GM18498 (cell line): ENCODE measurements around the gene NDUFB3.
"Not testable (repeated sequence)": the region's sequence is repeated elsewhere in the genome, so short reads cannot be mapped to it uniquely, and the experiment has no call there.

Source experiments
- ATAC-seq: cut with Tn5 transposase; IDR thresholded peaks from one replicate; pipeline ENCODE4 v1.9.1; 2021; ENCODE audit warnings: mild to moderate bottlenecking, moderate library complexity; ENCODE audit not compliant: unreplicated experiment

The NDUFB3 gene

DNA sequence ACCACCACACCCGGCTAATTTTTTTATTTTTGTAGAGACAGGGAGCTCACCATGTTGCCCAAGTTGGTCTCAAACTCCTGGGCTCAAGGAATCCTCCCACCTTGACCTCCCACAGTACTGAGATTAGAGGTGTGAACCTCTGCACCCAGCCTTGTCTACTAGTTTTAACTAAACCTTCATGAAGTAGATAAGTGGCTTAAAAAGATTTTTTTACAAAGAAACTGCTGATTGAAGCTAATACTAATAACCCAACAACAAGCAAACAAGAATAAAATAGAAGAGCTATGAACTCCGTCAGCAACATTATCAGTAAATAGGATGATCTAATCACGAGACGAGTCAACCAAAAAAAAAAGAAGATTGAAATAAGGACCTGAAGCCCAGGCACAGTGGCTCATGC is 18.8 kb downstream of the NDUFB3 start:
- no peak for ATAC-seq

DNA sequence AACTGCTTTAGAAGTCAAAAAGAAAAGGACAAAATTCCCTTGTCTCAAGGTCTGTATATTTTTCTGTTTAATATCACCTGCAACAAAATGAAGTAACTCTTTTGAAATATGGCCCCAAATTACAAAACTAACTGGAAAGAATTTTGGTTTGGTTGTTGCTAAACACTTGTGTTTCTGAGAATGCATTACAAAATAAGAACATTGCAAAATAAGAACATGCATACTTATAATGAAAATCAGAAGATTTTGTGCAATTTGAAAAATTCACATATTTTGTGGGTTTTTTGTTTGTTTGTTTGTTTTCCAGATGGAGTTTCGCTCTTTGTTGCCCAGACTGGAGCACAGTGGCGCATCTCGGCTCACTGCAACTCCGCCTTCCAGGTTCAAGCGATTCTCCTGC is 21.8 kb downstream of the NDUFB3 start:
- ATAC-seq = no peak

DNA sequence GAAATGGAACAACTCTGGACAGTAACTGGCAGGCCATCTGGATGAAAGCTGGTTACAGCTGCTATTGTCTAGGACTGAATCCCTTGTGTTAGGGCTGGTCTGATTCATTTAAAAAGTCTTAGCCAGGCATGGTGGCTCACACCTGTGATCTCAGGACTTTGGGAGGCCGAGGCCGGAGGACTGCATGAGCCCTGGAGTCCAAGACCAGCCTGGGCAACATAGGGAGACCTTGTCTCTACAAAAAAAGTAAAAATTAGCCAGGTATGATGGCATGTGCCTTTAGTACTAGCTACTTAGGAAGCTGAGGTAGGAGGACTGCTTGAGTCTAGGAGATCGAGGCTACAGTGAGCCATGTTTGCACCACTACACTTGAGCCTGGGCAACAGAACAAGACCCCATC is 28.7 kb downstream of the NDUFB3 start:
- no peak for ATAC-seq

DNA sequence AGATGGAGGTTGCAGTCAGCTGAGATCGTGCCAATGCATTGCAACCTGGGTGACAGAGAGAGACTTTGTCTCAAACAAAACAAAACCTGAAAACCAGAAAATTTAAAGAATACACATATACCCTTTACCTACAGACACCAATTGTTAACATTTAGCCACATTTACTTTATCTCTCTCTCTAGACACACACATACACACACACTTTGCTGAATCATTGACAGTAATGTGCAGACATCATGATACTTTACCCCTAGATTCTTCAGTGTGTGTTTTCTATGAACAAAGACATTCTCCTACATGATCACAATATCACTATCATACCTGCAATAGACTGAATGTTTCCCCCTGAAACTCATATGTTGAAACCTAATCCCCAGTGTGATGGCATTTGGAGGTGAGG is 34.0 kb downstream of the NDUFB3 start:
- no peak for ATAC-seq

DNA sequence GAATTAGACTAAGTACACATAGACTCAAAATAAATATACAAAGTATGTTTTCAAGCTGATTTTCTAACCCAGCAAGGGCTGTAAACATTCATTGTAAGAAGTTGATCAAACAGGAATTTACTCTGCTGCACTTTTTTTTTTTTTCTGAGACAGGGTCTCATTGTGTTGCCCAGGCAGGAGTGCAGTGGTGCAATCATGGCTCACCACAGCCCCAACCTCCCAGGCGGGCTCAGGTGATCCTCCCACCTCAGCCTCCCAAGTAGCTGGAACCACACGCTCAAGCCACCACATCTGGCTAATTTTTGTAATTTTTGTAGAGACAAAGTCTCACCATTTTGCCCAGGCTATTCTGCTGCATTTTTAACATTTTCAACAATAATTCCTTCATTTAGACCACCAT is 35.8 kb downstream of the NDUFB3 start:
- ATAC-seq = no peak

DNA sequence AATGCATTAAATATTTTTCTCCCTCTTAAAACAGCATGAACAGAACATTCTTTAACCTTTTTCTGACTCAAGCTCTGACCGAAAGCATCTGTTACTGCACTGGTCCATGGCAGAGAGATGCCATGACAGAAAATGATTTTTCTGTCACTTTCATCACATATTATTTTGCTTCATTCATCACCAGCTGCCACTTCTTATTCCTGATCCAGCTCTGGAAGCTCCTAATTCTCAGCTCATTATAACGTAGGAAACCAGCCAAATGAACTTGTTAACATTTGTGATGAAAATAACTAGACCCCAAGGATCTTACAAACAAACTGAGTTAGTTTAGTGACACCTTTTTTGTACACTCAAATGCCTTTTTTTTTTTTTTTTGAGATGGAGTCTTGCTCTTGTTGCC is 36.5 kb downstream of the NDUFB3 start:
- ATAC-seq = no peak

DNA sequence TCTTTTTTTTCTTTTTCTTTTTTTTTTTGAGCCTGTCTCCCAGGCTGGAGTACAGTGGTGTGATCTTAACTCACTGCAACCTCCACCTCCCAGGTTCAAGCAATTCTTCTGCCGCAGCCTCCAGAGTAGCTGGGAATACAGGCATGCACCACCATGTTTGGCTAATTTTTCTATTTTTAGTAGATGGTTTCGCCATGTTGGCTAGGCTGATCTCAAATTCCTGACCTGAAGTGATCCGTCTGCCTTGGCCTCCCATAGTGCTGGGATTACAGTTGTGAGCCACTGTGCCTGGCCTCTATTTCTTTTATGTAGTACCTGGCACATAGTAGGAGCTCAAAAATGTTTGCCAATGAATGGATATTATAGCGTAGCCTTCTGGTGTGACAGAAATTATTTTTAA is 37.4 kb downstream of the NDUFB3 start:
- ATAC-seq = no peak

DNA sequence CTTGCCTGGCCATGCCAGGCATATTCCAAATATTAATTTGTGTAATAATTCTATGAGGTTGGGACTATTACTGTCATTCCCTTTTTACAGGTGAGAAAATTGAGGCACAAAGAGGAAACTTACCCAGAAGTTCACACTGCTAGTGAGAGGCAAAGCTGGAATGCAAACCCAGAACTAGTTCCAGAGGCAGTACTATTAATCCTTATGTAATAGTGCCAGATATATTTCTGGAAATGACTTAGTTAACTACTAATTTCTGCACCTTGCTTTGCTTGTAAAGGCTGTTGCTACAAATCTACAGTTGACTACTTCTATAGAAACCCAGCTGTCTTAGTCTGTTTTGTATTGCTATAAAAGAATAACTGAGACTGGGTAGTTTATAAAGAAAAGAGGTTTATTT is 38.8 kb downstream of the NDUFB3 start:
- ATAC-seq = no peak

DNA sequence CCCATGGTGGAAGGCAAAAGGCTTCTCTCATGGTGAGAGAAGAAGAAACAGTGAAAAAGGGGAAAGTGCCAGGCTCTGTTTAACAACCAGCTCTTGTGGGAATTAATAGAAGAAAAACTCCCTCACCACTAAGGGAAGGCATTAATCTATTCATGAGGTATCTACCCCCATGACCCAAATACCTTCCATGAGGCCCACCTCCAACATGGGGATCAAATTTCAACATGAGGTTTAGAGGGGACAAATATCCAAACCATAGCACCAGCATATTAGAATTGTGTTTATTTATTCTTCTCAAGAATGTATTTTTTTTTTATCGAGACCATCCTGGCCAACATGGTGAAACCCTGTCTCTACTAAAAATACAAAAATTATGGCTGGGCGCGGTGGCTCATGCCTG is 39.3 kb downstream of the NDUFB3 start:
- ATAC-seq = no peak

DNA sequence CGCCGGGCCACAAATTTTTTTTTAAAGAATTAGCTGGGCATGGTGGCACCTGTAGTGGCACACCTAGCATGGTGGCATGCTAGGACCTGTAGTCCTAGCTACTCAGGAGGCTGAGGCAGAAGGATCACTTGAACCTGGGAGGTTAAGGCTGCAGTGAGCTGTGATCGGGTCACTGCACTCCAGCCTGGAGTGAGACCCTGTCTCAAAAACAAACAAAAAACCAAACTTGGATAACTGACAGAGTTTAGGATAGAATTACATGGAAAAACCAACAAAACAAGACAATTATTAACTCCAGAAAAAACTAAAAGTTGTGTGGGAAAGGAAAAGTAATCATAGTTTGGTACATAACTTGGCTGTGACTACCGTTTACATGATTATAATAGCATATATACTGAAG is 42.5 kb downstream of the NDUFB3 start:
- ATAC-seq = no peak

DNA sequence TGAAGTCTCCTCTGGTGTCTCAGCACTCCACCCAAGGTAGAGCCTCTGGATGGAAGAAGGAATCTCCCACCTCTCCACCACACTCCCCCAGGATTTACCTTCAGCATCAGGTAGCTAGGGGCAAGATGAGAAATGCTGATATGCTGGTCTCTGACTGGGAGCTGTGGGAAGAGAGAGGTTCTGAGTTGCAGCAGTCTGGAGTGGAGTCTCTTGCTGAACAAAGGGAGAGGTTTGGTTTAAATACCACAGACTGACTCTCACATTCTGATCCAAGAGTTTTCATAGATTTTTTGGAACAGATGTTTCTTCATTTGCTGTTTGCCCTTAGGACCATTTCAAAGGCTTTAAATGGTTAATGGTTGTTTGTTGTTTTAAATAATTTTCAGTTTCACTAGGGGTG is 43.0 kb downstream of the NDUFB3 start:
- no peak for ATAC-seq

DNA sequence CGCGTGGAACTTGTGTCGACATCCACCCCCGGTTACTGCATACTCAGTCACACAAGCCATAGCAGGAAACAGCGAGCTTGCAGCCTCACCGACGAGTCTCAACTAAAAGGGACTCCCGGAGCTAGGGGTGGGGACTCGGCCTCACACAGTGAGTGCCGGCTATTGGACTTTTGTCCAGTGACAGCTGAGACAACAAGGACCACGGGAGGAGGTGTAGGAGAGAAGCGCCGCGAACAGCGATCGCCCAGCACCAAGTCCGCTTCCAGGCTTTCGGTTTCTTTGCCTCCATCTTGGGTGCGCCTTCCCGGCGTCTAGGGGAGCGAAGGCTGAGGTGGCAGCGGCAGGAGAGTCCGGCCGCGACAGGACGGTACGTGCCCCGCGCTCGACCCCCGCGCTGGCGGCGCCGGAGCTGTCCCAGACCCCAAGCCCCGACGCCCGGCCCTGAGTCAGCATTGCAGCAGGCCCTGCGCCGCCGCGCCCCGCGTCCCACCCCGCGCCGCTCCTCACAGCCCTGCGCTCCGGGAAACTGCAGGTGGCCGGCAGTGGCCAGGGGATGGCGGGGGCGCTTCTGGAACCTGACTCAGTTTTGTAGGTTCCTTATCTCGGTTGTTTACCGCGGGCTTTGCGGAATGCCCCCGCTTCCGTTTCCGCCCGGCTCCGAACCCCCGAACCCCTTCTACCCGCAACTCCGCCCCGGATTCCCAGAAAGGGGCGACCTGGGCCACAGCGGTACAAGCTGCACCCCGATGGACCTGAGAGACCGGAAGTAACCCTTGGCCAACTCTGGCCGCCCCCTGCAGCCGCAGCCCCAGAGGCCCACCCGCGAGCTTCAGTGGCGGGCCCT is 44.5 kb downstream of the NDUFB3 start, which contains the start of gene CFLAR:
Gene CFLAR, plus strand, starts transcription at position 50 of the 844 bp plus-strand sequence. CDS start 13,702 bp downstream, outside the sequence.
- ATAC-seq = peak; percentile 38

DNA sequence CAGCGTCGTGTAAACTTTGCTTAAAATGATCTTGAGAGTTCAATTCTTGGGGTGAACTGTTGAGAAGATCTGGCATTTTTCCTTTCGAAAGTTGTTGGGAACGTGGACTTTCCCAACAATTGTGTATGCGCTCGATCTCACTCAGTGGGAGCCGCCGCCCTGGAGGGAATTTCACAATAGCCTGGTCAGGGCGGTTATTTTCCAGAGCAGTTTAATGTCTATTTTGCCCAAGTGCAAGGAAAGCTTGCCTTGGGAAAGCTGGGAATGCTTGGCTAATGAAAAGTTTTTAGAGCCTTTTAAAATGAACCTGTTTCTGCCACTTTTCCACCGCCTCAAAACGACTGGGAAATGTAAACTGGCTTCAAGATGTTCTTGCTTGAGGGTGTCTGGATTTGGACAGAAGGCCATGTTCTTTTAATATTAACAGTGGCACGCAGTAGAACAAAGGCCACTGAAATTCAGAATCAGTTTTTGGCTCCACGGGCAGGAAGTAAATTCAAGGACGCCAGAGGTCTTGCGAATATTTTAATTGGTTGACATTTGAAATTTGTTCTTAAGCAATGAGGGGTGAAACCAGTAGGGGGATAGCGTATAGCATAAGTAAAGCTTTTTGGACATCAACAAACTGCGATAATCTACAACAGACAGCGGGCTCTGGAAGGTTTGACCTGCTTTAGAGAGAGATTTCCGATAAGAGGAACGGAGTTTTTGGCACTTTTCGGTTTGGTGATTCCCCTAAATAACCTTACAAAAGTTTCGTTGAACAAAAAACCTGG is 45.3 kb downstream of the NDUFB3 start:
- ATAC-seq = peak; percentile 28

DNA sequence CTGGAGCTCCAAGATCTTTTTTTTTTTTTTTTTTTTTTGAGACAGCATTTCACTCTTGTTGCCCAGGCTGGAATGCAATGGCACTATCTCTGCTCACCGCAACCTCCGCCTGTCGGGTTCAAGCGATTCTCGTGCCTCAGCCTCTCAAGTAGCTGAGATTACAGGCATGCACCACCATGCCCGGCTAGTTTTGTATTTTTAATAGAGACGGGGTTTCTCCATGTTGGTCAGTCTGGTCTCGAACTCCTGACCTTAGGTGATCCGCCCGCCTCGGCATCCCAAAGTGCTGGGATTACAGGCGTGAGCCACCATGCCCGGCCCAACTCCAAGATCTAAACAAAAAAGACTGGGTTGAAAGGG is 45.9 kb downstream of the NDUFB3 start:
- ATAC-seq = not testable (repeated sequence)

DNA sequence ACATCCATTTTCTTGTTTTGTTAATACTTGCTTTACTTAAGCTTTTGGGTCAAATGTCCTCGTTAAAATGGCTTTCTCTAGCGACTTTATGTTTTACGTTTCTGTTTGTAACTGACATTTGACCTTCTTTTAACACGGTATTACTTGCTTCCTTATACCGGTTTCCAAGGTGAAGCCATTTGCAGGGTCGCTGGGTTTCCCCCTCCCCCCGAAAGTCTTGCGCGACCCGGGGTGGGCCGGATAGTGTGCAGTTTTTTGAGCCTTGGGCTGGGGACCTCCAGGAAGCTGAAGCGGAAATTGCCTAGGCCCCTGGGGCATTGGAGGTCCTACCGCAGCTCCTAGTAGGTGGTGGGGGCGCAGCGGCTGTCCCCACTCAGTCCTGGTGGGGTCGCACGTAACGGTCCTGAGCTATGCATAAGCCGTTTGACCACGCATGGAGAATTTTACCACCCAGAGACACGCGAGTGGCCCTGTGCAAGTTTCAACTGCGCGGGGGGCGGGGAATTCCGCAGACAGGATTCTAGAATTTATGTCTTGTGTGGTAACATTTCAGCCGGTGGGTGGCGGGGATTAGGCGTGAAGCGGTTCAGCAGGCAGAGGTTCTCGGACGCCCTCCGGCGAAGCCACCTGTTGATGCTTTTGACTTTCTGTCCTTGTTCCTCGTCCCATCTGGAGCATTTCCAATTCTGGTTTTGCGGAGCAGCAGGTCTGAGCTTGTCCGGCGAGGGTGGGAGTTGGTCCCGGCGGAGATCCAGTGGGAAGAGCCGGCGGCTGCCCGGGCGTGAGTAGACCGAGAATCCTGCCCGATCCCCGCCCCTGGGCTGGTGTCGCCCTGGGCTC is 46.5 kb downstream of the NDUFB3 start:
- peak; percentile 47 for ATAC-seq

DNA sequence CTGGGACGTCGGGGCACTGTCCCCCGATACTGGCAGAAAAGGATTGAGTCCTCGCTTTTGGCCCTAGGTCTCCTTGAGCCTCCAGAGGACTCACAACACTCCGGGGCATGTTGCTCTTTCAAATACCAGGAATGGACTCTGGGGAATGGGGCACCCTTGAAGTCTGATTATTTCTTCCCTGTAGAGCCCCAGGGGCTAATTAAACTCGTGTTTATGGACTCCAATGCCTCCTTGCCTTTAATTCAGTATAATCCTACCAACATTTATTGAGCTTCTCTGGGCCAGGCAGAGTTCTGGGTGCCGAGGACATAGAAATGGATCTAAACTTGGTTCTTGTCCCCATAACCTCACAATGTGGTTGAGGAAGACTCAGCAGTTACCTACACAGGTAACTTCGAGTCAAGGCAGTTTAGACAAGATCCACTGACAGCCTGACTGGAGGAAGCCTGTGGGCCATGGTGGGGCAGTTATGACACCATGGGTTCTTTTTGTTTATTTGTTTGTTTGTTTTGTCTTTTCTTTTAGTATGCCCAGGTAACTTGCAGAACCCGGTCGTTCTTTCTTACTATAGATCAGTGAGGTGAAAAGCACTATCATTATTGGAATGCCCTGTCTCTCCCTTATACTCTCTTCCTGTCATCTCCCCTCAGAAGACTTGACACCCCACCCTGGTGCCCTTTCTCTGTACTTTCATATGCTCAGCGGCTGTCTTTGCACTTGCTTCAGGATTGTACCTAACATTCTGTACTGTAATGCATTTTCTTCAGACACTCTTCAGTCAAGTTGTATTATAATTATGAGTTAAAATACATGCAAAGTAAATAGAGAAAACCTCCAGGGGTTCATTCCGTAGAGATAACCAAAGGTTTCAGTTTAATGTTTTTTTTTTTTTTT is 47.4 kb downstream of the NDUFB3 start:
- no peak for ATAC-seq

DNA sequence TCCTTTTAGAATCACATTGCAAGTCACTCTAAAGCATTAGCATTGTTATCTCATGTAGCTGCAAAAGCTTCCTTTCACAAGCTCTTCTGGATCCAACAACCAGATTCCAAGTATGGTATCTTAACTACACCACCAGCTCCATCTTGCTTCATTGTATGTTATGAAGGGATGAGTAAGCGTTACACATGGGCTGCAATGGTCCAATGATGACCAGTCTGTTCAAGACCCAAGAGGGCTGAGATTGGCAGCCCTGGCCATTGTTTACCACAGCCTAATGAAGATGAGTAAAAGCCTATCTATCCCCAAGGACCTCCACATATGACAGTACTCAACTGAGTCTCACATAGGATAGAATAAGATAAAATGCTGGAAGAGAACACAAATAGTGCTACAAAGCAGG is 50.5 kb downstream of the NDUFB3 start:
- ATAC-seq = no peak

DNA sequence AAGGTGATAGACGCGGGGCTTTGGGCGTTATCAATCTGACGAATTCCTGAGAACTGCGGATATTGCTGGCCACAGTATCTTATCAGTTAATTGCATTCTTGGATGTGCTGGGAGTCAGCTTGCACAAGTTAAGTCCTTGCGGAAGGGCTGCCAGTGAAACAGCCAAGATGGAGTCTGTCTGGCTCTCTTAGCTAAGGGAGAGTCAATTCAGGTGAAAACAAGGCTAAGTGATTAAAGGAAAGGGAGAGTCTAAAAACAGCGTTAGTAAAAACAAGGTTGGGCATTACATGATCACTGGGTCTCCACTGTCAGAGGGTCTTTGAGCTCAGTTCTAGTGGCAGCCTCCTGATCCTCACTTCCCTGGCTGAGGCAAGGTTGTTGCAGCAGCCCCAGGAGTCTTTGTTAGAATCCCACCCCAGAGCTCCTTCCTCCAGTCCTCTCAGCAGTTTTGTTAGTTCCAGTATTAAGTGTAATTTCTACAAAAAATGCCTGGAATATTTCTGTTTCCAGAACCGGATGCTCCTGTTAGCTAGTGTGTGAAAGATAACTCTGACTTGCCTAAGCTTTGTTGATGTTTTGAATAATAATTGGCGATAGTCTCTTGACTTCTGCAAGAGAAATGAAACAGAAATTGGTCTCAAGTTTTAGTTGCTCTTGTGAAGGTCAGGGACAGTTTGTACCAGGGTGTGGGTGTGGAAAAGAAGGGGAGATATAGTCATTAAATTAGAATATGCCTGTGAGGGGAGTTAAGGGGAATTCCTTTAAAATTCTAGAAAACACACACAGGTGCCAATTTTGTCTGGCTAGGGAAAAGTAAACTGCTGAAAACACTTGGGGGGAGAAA is 54.7 kb downstream of the NDUFB3 start:
- peak; percentile 25 for ATAC-seq

DNA sequence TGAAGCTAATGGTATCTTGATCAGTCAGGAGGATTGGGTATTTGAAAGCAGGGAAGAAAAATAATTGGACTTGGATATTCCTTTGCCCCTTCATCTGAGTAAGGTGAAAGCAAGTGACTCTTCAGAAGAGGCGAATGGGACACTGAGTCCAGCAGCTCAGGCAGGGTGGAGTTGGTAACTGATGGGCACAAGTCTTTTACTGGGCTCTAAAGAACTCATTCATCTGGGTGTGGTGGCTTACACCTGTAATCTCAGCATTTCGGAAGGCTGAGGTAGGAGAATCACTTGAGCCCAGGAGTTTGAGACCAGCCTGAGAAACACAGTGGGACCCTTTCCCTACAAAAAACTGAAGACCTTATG is 55.3 kb downstream of the NDUFB3 start:
- no peak for ATAC-seq

DNA sequence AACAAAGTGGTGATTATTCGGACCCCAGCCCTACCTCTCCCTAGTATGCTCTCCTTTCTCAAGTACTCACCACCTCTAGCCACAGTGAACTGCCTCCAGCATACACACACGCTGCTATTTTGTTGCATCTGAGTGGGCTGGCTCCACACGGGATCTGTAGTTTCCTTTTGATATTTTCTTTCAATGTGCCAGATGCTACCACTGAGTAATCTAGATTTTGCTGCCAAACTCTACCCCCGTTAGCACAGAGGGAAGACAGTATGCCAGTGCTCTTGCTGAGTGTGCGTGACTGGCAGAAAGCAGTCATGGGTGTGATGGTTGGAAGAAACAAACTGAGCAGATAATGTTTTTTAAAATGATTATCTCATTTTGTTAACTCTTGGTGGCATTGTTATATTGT is 55.8 kb downstream of the NDUFB3 start:
- no peak for ATAC-seq
